GM23338 (cell line): ENCODE measurements around the gene NRIP1. TPM values are rescaled to one million over a fixed set of nuclear protein-coding genes. Genes with fewer than 3 reads are reported as not detected.

Experiments
- ATAC-seq: fragments of 200-7000 bp; cut with Tn5 transposase; 3 replicates; pipeline ENCODE4 v1.9.1; 2020
- DNase-seq: peaks from one replicate; pipeline ENCODE4 v3.0.0-alpha.2; 2015; ENCODE audit warnings: low spot score
- H2AFZ ChIP-seq: fragments of 200-600 bp; sonication (generic); 2 replicates; pipeline ENCODE4 v1.8.0; 2016; ENCODE audit warnings: antibody characterized with exemption, mild to moderate bottlenecking, moderate library complexity
- H3F3A ChIP-seq: fragments of 200-600 bp; sonication (generic); replicated peaks from 2 replicates; pipeline ENCODE4 v1.8.0; 2017; ENCODE audit warnings: antibody characterized with exemption, mixed run types, low read depth
- H3K27ac ChIP-seq: fragments of 200-600 bp; sonication (generic); 2 replicates; pipeline ENCODE4 v1.6.1; 2016; ENCODE audit warnings: low read depth
- H3K27me3 ChIP-seq: fragments of 200-600 bp; sonication (generic); 2 replicates; pipeline ENCODE4 v1.8.0; 2016; ENCODE audit warnings: mild to moderate bottlenecking, mixed run types, moderate library complexity; ENCODE audit not compliant: insufficient read depth
- H3K36me3 ChIP-seq: fragments of 200-600 bp; sonication (generic); 2 replicates; pipeline ENCODE4 v1.8.0; 2016; ENCODE audit warnings: mild to moderate bottlenecking; ENCODE audit not compliant: insufficient read depth
- H3K4me1 ChIP-seq: fragments of 200-600 bp; sonication (generic); 2 replicates; pipeline ENCODE4 v1.8.0; 2016; ENCODE audit warnings: mild to moderate bottlenecking, moderate library complexity; ENCODE audit not compliant: insufficient read depth
- H3K4me2 ChIP-seq: fragments of 200-600 bp; sonication (generic); 2 replicates; pipeline ENCODE4 v1.7.1; 2017; ENCODE audit warnings: mixed run types
- H3K4me3 ChIP-seq: fragments of 200-600 bp; sonication (generic); 2 replicates; pipeline ENCODE4 v1.6.1; 2016; ENCODE audit warnings: mixed run types
- H3K79me2 ChIP-seq: fragments of 200-600 bp; sonication (generic); replicated peaks from 2 replicates; pipeline ENCODE4 v1.8.0; 2017; ENCODE audit warnings: mild to moderate bottlenecking; ENCODE audit not compliant: insufficient read depth
- H3K9me2 ChIP-seq: fragments of 200-600 bp; sonication (generic); 2 replicates; pipeline ENCODE4 v1.8.0; 2017; ENCODE audit not compliant: insufficient read depth
- H4K20me1 ChIP-seq: fragments of 200-600 bp; sonication (generic); replicated peaks from 2 replicates; pipeline ENCODE4 v1.8.0; 2017; ENCODE audit warnings: mild to moderate bottlenecking; ENCODE audit not compliant: insufficient read depth
- H3K27ac Mint-ChIP-seq: 2 replicates; pipeline ENCODE4 v1.8.0; 2020; ENCODE audit warnings: inconsistent platforms, mild to moderate bottlenecking, moderate library complexity, mixed read lengths
- H3K27me3 Mint-ChIP-seq: 3 replicates; pipeline ENCODE4 v1.8.0; 2022; ENCODE audit warnings: low read depth, mild to moderate bottlenecking, moderate library complexity, mixed read lengths, inconsistent platforms; ENCODE audit not compliant: insufficient read depth, poor library complexity
- H3K36me3 Mint-ChIP-seq: 3 replicates; pipeline ENCODE4 v1.8.0; 2021; ENCODE audit warnings: low read depth, mild to moderate bottlenecking, inconsistent platforms, moderate library complexity, mixed read lengths
- H3K4me1 Mint-ChIP-seq: 3 replicates; pipeline ENCODE4 v1.8.0; 2020; ENCODE audit warnings: mild to moderate bottlenecking, inconsistent platforms, mixed read lengths
- H3K4me3 Mint-ChIP-seq: 3 replicates; pipeline ENCODE4 v1.8.0; 2021; ENCODE audit warnings: moderate library complexity, mild to moderate bottlenecking, inconsistent platforms, mixed read lengths
- H3K9me3 Mint-ChIP-seq: 3 replicates; pipeline ENCODE4 v1.8.0; 2020; ENCODE audit warnings: moderate library complexity, mild to moderate bottlenecking, inconsistent platforms, mixed read lengths
- CREB1 ChIP-seq: fragments of 250-450 bp; sonication (Bioruptor Pico); IDR thresholded peaks from 2 replicates; pipeline ENCODE4 v1.5.0; 2020; ENCODE audit warnings: low read depth, mild to moderate bottlenecking, moderate library complexity
- EZH2 ChIP-seq: fragments of 200-600 bp; sonication (generic); IDR thresholded peaks from one replicate; pipeline ENCODE4 v1.8.0; 2017; ENCODE audit warnings: antibody characterized with exemption, mild to moderate bottlenecking, low read depth; ENCODE audit not compliant: unreplicated experiment
- EZH2phosphoT487 ChIP-seq: fragments of 200-600 bp; sonication (generic); IDR thresholded peaks from one replicate; pipeline ENCODE4 v1.8.1; 2018; ENCODE audit warnings: antibody characterized with exemption; ENCODE audit not compliant: unreplicated experiment
- JUNB ChIP-seq: IDR thresholded peaks from one replicate; pipeline ENCODE4 v1.6.1; 2016; ENCODE audit warnings: antibody characterized with exemption; ENCODE audit not compliant: unreplicated experiment
- NANOG ChIP-seq: IDR thresholded peaks from 2 replicates; pipeline ENCODE4 v1.6.1; 2016; ENCODE audit warnings: antibody characterized with exemption, borderline replicate concordance
- POLR2AphosphoS5 ChIP-seq: IDR thresholded peaks from 2 replicates; pipeline ENCODE4 v1.6.1; 2016; ENCODE audit warnings: antibody characterized with exemption, low read depth
- STAT1 ChIP-seq: IDR thresholded peaks from one replicate; pipeline ENCODE4 v1.6.1; 2016; ENCODE audit warnings: antibody characterized with exemption; ENCODE audit not compliant: unreplicated experiment
- ZNF114 ChIP-seq: fragments of 250-450 bp; sonication (Bioruptor Pico); IDR thresholded peaks from 2 replicates; pipeline ENCODE4 v1.5.0; 2020; ENCODE audit warnings: mild to moderate bottlenecking, moderate library complexity
- polyA plus RNA-seq: library from polyadenylated mRNA; unstranded; fragments of >200 nt; fragmentation: Nextera tagmentation; extraction: Ambion mirVana; gene quantifications from 2 replicates; pipeline ENCODE4 v1.2.1, GENCODE V29; 2016
- total RNA-seq: library from RNA; depleted of rRNA; stranded (reverse); fragments of >200 nt; shearing (Covaris generic); gene quantifications from 2 replicates; pipeline ENCODE4 v1.2.3, GENCODE V29; 2014
- TF ChIP-seq, protein P1 (sequence below): fragments of 250-450 bp; sonication (Bioruptor Pico); IDR thresholded peaks from 2 replicates; pipeline ENCODE4 v1.5.0; 2020; ENCODE audit warnings: mild to moderate bottlenecking, moderate library complexity
- TF ChIP-seq, protein P2 (sequence below): IDR thresholded peaks from 2 replicates; pipeline ENCODE4 v1.6.1; 2016; ENCODE audit warnings: antibody characterized with exemption
- TF ChIP-seq, protein P3 (sequence below), 2 experiments: fragments of 200-600 bp in 1 of 2; sonication (generic) in 1 of 2; conservative IDR thresholded peaks; 2 replicates each; pipeline versions ENCODE4 v1.5.1 to v1.6.1; 2016 to 2017; ENCODE audit warnings: antibody characterized with exemption in 2 of 2, low read depth in 2 of 2, mild to moderate bottlenecking in 2 of 2, moderate library complexity in 1 of 2
- TF ChIP-seq, protein P4 (sequence below): IDR thresholded peaks from one replicate; pipeline ENCODE4 v1.6.1; 2018; ENCODE audit warnings: antibody characterized with exemption; ENCODE audit not compliant: unreplicated experiment

Gene NRIP1
- total and polyA plus RNA-seq, 2 experiments from 2014 or later, result 3.0 to 9.0 TPM

DNA sequence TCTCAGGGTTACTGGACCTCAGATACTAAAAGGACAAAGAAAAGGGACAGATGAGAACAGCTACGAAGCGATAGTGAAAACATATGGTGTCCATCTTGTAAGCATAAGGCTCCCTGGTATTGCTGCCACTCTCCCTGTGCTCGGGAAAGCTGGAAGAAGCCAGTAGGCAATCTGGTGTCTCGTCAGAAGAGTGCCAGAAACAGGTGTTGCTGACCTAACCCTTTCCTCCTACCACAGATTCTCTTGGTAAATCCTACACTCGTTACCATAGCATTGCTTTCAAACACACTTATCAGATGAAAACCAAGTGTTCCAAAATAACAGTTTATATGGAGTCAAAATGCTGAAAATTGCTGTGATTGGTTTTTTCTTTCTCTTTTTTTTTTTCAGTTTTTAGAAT, 146.3 kb downstream of the NRIP1 start (continued):
- TF ChIP-seq, protein P1, sequence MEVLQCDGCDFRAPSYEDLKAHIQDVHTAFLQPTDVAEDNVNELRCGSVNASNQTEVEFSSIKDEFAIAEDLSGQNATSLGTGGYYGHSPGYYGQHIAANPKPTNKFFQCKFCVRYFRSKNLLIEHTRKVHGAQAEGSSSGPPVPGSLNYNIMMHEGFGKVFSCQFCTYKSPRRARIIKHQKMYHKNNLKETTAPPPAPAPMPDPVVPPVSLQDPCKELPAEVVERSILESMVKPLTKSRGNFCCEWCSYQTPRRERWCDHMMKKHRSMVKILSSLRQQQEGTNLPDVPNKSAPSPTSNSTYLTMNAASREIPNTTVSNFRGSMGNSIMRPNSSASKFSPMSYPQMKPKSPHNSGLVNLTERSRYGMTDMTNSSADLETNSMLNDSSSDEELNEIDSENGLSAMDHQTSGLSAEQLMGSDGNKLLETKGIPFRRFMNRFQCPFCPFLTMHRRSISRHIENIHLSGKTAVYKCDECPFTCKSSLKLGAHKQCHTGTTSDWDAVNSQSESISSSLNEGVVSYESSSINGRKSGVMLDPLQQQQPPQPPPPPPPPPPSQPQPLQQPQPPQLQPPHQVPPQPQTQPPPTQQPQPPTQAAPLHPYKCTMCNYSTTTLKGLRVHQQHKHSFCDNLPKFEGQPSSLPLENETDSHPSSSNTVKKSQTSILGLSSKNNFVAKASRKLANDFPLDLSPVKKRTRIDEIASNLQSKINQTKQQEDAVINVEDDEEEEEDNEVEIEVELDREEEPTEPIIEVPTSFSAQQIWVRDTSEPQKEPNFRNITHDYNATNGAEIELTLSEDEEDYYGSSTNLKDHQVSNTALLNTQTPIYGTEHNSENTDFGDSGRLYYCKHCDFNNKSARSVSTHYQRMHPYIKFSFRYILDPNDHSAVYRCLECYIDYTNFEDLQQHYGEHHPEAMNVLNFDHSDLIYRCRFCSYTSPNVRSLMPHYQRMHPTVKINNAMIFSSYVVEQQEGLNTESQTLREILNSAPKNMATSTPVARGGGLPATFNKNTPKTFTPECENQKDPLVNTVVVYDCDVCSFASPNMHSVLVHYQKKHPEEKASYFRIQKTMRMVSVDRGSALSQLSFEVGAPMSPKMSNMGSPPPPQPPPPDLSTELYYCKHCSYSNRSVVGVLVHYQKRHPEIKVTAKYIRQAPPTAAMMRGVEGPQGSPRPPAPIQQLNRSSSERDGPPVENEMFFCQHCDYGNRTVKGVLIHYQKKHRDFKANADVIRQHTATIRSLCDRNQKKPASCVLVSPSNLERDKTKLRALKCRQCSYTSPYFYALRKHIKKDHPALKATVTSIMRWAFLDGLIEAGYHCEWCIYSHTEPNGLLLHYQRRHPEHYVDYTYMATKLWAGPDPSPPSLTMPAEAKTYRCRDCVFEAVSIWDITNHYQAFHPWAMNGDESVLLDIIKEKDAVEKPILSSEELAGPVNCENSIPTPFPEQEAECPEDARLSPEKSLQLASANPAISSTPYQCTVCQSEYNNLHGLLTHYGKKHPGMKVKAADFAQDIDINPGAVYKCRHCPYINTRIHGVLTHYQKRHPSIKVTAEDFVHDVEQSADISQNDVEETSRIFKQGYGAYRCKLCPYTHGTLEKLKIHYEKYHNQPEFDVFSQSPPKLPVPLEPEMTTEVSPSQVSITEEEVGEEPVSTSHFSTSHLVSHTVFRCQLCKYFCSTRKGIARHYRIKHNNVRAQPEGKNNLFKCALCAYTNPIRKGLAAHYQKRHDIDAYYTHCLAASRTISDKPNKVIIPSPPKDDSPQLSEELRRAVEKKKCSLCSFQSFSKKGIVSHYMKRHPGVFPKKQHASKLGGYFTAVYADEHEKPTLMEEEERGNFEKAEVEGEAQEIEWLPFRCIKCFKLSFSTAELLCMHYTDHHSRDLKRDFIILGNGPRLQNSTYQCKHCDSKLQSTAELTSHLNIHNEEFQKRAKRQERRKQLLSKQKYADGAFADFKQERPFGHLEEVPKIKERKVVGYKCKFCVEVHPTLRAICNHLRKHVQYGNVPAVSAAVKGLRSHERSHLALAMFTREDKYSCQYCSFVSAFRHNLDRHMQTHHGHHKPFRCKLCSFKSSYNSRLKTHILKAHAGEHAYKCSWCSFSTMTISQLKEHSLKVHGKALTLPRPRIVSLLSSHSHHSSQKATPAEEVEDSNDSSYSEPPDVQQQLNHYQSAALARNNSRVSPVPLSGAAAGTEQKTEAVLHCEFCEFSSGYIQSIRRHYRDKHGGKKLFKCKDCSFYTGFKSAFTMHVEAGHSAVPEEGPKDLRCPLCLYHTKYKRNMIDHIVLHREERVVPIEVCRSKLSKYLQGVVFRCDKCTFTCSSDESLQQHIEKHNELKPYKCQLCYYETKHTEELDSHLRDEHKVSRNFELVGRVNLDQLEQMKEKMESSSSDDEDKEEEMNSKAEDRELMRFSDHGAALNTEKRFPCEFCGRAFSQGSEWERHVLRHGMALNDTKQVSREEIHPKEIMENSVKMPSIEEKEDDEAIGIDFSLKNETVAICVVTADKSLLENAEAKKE, result no peak
- TF ChIP-seq POLR2AphosphoS5, result no peak
- TF ChIP-seq STAT1, result no peak

DNA sequence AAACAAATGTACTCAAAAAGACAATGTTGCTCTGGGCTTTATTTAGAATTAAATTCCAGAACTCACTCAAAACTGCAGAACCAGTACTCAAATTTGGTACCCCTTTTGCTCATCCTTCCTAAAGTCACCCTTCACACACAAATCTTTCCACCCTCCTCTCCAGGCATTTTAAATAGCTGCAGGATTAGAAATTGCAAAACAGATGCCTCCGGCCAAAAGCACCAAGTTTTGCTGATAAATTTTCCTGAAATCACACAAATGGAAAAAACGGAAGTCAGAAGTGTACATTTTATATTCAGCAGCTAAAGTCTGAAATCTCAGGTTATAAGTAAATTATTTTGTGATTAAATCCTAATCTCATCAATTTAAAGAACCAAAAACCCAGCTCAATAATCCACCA, 147.0 kb downstream of the NRIP1 start:
- H2AFZ ChIP-seq, result no peak overlapping the region
- no peaks in the 10 kb centered on the region for H4K20me1 ChIP-seq
- Mint-ChIP-seq H3K36me3 (no peaks in the 10 kb centered on the region), H3K4me1 (peaks cover 47% of the 10 kb centered on the region), H3K4me3 (no peak overlapping the region), H3K9me3 (no peaks in the 10 kb centered on the region), H3K27ac (peak overlapping the region; percentile 98; the same call in 1 of the 2 replicates), H3K27me3 (peaks cover 1% of the 10 kb centered on the region)
- H3K4me3 ChIP-seq, result no peak overlapping the region
- no peaks in the 10 kb centered on the region for H3K79me2 ChIP-seq
- ATAC-seq (no peak), DNase-seq (no peak)
- H3K27ac ChIP-seq, result peak overlapping the region; percentile 57; the same call in 1 of the 2 replicates
- H3K4me2 ChIP-seq, result 0 out of 2 replicates have a peak overlapping the region, but pooled peaks have one; percentile 2
- H3K9me2 ChIP-seq, result no peaks in the 10 kb centered on the region
- H3F3A ChIP-seq, result no peaks in the 10 kb centered on the region
- H3K4me1 ChIP-seq, result peaks cover 29% of the 10 kb centered on the region
- no peaks in the 10 kb centered on the region for H3K27me3 ChIP-seq
- H3K36me3 ChIP-seq, result no peaks in the 10 kb centered on the region
- TF ChIP-seq EZH2 (no peak), JUNB (no peak), ZNF114 (CRISPR knock-in tag) (no peak), STAT1 (no peak), EZH2phosphoT487 (no peak), POLR2AphosphoS5 (no peak), NANOG (no peak), CREB1 (CRISPR knock-in tag) (no peak)
- TF ChIP-seq, protein P2, sequence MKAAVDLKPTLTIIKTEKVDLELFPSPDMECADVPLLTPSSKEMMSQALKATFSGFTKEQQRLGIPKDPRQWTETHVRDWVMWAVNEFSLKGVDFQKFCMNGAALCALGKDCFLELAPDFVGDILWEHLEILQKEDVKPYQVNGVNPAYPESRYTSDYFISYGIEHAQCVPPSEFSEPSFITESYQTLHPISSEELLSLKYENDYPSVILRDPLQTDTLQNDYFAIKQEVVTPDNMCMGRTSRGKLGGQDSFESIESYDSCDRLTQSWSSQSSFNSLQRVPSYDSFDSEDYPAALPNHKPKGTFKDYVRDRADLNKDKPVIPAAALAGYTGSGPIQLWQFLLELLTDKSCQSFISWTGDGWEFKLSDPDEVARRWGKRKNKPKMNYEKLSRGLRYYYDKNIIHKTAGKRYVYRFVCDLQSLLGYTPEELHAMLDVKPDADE, result no peak
- TF ChIP-seq, protein P3, sequence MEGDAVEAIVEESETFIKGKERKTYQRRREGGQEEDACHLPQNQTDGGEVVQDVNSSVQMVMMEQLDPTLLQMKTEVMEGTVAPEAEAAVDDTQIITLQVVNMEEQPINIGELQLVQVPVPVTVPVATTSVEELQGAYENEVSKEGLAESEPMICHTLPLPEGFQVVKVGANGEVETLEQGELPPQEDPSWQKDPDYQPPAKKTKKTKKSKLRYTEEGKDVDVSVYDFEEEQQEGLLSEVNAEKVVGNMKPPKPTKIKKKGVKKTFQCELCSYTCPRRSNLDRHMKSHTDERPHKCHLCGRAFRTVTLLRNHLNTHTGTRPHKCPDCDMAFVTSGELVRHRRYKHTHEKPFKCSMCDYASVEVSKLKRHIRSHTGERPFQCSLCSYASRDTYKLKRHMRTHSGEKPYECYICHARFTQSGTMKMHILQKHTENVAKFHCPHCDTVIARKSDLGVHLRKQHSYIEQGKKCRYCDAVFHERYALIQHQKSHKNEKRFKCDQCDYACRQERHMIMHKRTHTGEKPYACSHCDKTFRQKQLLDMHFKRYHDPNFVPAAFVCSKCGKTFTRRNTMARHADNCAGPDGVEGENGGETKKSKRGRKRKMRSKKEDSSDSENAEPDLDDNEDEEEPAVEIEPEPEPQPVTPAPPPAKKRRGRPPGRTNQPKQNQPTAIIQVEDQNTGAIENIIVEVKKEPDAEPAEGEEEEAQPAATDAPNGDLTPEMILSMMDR (conservative IDR thresholded peaks at IDR 0.05; ENCODE audit: low read depth in 2 of 2), result no peak
- TF ChIP-seq, protein P4, sequence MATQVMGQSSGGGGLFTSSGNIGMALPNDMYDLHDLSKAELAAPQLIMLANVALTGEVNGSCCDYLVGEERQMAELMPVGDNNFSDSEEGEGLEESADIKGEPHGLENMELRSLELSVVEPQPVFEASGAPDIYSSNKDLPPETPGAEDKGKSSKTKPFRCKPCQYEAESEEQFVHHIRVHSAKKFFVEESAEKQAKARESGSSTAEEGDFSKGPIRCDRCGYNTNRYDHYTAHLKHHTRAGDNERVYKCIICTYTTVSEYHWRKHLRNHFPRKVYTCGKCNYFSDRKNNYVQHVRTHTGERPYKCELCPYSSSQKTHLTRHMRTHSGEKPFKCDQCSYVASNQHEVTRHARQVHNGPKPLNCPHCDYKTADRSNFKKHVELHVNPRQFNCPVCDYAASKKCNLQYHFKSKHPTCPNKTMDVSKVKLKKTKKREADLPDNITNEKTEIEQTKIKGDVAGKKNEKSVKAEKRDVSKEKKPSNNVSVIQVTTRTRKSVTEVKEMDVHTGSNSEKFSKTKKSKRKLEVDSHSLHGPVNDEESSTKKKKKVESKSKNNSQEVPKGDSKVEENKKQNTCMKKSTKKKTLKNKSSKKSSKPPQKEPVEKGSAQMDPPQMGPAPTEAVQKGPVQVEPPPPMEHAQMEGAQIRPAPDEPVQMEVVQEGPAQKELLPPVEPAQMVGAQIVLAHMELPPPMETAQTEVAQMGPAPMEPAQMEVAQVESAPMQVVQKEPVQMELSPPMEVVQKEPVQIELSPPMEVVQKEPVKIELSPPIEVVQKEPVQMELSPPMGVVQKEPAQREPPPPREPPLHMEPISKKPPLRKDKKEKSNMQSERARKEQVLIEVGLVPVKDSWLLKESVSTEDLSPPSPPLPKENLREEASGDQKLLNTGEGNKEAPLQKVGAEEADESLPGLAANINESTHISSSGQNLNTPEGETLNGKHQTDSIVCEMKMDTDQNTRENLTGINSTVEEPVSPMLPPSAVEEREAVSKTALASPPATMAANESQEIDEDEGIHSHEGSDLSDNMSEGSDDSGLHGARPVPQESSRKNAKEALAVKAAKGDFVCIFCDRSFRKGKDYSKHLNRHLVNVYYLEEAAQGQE, result no peak
